Heart left ventricle (tissue), 16 donors: ENCODE measurements around the gene SNX9. TPM values are rescaled to one million over a fixed set of nuclear protein-coding genes. Genes with fewer than 3 reads are reported as not detected.
A peak's percentile ranks its signal among the peaks of the same experiment; 100 is the strongest.

Experiments used
- ATAC-seq, 4 donors: fragments of 200-7000 bp; cut with Tn5 transposase; one replicate each; pipeline ENCODE4 v1.9.1; 2020 to 2022; ENCODE audit warnings: moderate library complexity in 4 of 4, mild to moderate bottlenecking in 3 of 4, moderate number of reproducible peaks in 1 of 4
- DNase-seq, 5 donors: peaks; one replicate each; pipeline ENCODE4 v3.0.0-alpha.2; 2020
- H3K27ac ChIP-seq, 12 donors: fragments of 200-600 bp; sonication (generic) in 4 of 12; one replicate each; pipeline versions ENCODE4 v1.5.0 to v1.8.0; 2016 to 2022; ENCODE audit warnings: mild to moderate bottlenecking in 2 of 12
- H3K27me3 ChIP-seq, 9 donors: fragments of 200-600 bp; sonication (generic) in 2 of 9; one replicate each; pipeline versions ENCODE4 v1.5.1 to v1.8.0; 2016 to 2022; ENCODE audit warnings: mild to moderate bottlenecking in 3 of 9
- H3K36me3 ChIP-seq, 9 donors: fragments of 200-600 bp; sonication (generic) in 2 of 9; one replicate each; pipeline versions ENCODE4 v1.5.0 to v1.8.0; 2018 to 2022; ENCODE audit warnings: mild to moderate bottlenecking in 2 of 9
- H3K4me1 ChIP-seq, 12 donors: fragments of 200-600 bp; sonication (generic) in 4 of 12; one replicate each; pipeline versions ENCODE4 v1.5.0 to v1.8.0; 2016 to 2022; ENCODE audit warnings: mild to moderate bottlenecking in 3 of 12
- H3K4me3 ChIP-seq, 12 donors: fragments of 200-600 bp; sonication (generic) in 4 of 12; one replicate each; pipeline versions ENCODE4 v1.5.0 to v1.8.0; 2017 to 2022; ENCODE audit warnings: mild to moderate bottlenecking in 9 of 12, moderate library complexity in 4 of 12
- H3K9me3 ChIP-seq, 12 donors: fragments of 200-600 bp; sonication (generic) in 4 of 12; one replicate each; pipeline versions ENCODE4 v1.5.0 to v1.8.0; 2016 to 2022; ENCODE audit warnings: mild to moderate bottlenecking in 1 of 12
- CTCF ChIP-seq, 12 donors: fragments of 200-600 bp; sonication (generic) in 4 of 12; IDR thresholded peaks; one replicate each; pipeline versions ENCODE4 v1.5.0 to v1.8.0; 2018 to 2022; ENCODE audit warnings: antibody characterized with exemption in 12 of 12, mild to moderate bottlenecking in 5 of 12
- POLR2A ChIP-seq, 2 donors: fragments of 450-650 bp; IDR thresholded peaks; one replicate each; pipeline ENCODE4 v1.6.1; 2017; ENCODE audit warnings: antibody characterized with exemption in 2 of 2, mild to moderate bottlenecking in 2 of 2, moderate library complexity in 2 of 2
- WGBS, 4 donors: extraction: QIAGEN DNeasy Blood & Tissue Kit in 2 of 4; methylation state at CpG; one replicate each; pipeline versions ENCODE4 v1.1.5 to v1.1.7; 2013 to 2018; 5-methylcytosine and 5-hydroxymethylcytosine counted together
- intact Hi-C, 10 donors: fragments of 100-400 bp; cut with DNase I; formaldehyde crosslinking; loops; one replicate each; pipeline versions ENCODE4 v1.11.1 to v1.14.2; 2022
- polyA plus RNA-seq, 2 donors: library from polyadenylated mRNA; stranded (reverse); fragments of 200-250 nt; gene quantifications; one replicate each; pipeline ENCODE4 v1.2.3, GENCODE V29; 2013
- total RNA-seq, 9 donors: library from RNA; depleted of rRNA in 2 of 9; stranded (reverse); fragments of >200 nt in 2 of 9; fragmentation: NEBNext Ultra II Directional in 3 of 9; extraction: Animal tissue kit (Norgen Biotek cat#: 25700) in 3 of 9; gene quantifications; one replicate each; pipeline versions ENCODE4 v1.1.0 to v1.2.4, GENCODE V29; 2016 to 2023
- donor health status: ischemic (EF 13 %, LVEDD 7.1; RV severe dilation, severe dysfunction).
- donor health status: healthy with polysubstance abuse.
- donor health status: DM: no; HTN: yes; CAD: no.
- donor health status: DM: no; HTN: no; CAD: no.
- donor health status: ischemic (EF 25% LVEDD 6.9; RV normal size, moderate dysfunction).
- donor health status: ischemic (EF 25% LVEDD 5.7; RV mildly dilated, moderate dysfunction).
- donor health status: healthy.
- donor health status: DM: yes; HTN: yes; CAD: no.
- donor health status: ischemic (EF 35%, LVEDD 5.7; RV mildly dilated, moderate dysfunction).
- donor health status: nonischemic (EF 11% LVEDD 7.7; RV severe dilation, severe dysfunction).
- donor health status: DM: yes; HTN: yes; CAD: no.
- donor health status: PGD.
- donor health status: ischemic (EF 29% LVEDD 5.4; RV normal size, mild dysfunction).
- donor health status: nonischemic (EF 23%, LVEDD 6.1; RV moderate dilation, normal function).

SNX9 gene
- total and polyA plus RNA-seq, 11 donors = 15.4 to 44.0 (median 30.7) TPM

DNA sequence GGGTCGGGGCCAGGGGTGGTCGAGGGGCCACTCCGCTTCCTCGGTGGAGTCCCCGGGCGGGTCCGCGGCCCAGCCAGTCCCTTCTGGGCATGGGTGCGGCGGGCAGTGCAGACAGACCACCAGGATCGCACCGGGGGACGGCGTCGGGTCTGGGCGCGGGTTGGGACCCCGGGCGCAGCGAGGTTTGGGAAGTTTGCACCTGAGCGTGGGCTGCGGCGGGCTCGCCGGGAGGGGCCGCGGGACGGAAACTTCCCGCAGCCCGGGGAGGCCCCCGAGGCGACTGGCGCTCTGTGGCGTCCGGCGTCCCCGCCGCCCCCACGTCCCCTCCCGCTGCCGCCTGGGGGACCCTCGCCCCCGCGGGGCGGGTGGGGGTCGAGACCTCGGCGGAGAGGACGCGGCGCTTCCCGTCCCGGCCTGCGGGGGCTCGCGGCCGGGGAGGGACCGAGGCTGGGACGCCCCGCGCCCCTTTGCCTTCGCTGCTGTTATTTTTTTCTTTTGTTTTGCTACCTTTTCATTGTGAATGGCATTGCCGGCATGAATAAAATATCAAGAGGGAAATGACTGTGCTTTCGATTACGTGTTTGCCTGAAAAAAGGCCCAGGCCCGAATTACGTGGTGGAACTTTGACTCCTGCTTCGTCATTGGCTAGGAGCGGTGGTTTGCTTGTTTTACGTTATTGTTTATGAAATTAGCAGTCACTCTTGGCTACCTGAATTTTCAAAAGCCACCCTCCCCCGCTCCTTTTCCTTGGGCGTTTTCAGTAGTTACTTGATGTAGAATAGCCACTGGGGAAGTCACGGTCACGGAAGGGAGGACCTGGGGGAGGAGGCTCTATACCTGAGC, 703 bp downstream of the SNX9 start:
- H3K9me3 ChIP-seq = no peaks in the 10 kb centered on the region
- intact Hi-C loops = loop anchor here in 7 of 10 donors (2.0 to 10.0 kb wide), 5 partner anchors 49 to 61 kb away; no protein-coding TSS in a partner anchor
- peak; percentile 47 to 70 (median 53) for DNase-seq

GRCh38 chr6:157825243-157825904, 2.3 kb downstream of the SNX9 start:
- Histone ChIP-seq H3K9me3 (no peaks in the 10 kb centered on the region), H3K36me3 (peaks cover 0 to 4% (median 0%) of the 10 kb centered on the region in 9 donors), H3K27me3 (no peaks in the 10 kb centered on the region), H3K27ac (peak overlapping the region in 2 of 12 donors; percentile 46 to 96), H3K4me1 (peaks cover 3 to 61% (median 34%) of the 10 kb centered on the region in 12 donors), H3K4me3 (peak overlapping the region in 7 of 12 donors; percentile 74 to 98 (median 83))
- TF ChIP-seq POLR2A (IDR thresholded peaks at IDR 0.05) (no peak), CTCF (IDR thresholded peaks at IDR 0.05) (no peak)
- WGBS, 4 donors = 46 to 52% (median 50%) methylated on average over 10 of the region's 10 CpGs
- ATAC-seq (no peak), DNase-seq (no peak)
- intact Hi-C loops = loop anchor here in 2 of 10 donors (5.0 to 10.0 kb wide), 2 partner anchors 37 to 61 kb away; no protein-coding TSS in a partner anchor

More for the DNA sequence above, 703 bp downstream of the SNX9 start:
- peak; percentile 7 to 69 (median 34) for ATAC-seq
- WGBS, 4 donors = 0 to 1% (median 0%) methylated on average over 50 to 74 of the region's 74 CpGs
- TF ChIP-seq POLR2A (IDR thresholded peaks at IDR 0.05) (peak in 1 of 2 donors; percentile 10), CTCF (IDR thresholded peaks at IDR 0.05) (peak in 4 of 12 donors; percentile 5 to 20 (median 14))
- H3K27ac ChIP-seq = peak overlapping the region; percentile 92 to 98 (median 96)
- no peaks in the 10 kb centered on the region for H3K27me3 ChIP-seq
- H3K4me3 ChIP-seq = peak overlapping the region; percentile 74 to 99 (median 94)
- H3K36me3 ChIP-seq = peaks cover 0 to 3% (median 0%) of the 10 kb centered on the region in 9 donors
- peaks cover 3 to 47% (median 25%) of the 10 kb centered on the region in 12 donors for H3K4me1 ChIP-seq

GRCh38 chr6:157830354-157831017, 7.4 kb downstream of the SNX9 start:
- intact Hi-C loops = loop anchor here in 2 of 10 donors (5.0 to 10.0 kb wide), 2 partner anchors 42 to 144 kb away; no protein-coding TSS in a partner anchor
- 82 to 88% (median 84%) methylated on average over 6 of the region's 6 CpGs for WGBS, 4 donors
- Histone ChIP-seq H3K4me3 (no peak overlapping the region), H3K4me1 (peaks cover 0 to 72% (median 40%) of the 10 kb centered on the region in 12 donors), H3K27ac (no peak overlapping the region), H3K36me3 (peaks cover 0 to 4% (median 0%) of the 10 kb centered on the region in 9 donors), H3K27me3 (no peaks in the 10 kb centered on the region), H3K9me3 (peaks cover 0 to 6% (median 0%) of the 10 kb centered on the region in 12 donors)
- TF ChIP-seq POLR2A (IDR thresholded peaks at IDR 0.05) (no peak), CTCF (IDR thresholded peaks at IDR 0.05) (no peak)
- ATAC-seq (no peak), DNase-seq (no peak)
